ENCODE measurements around the gene NOTCH1. TPM values are rescaled to one million over a fixed set of nuclear protein-coding genes. Genes with fewer than 3 reads are reported as not detected.

The NOTCH1 gene
- total and polyA plus RNA-seq, 2 of the 4 experiments (the other 2 are of a cell fraction), result 1.8 to 6.0 TPM

GRCh38 chr9:136594492-136594891, 48.6 kb upstream of the NOTCH1 start:
- H3K4me2 ChIP-seq (ENCODE audit: low read depth, low read length), result no peak overlapping the region
- no peaks in the 10 kb centered on the region for H3K4me1 ChIP-seq (ENCODE audit: control insufficient read depth, insufficient read depth, low read length)
- ChIA-PET POLR2A (ENCODE audit: unreplicated experiment) (no interaction called here), CTCF (no interaction called here)
- no peak overlapping the region for H4K8ac ChIP-seq (ENCODE audit: low read depth in 2 of 2, low read length in 2 of 2)
- H3K36me3 ChIP-seq (ENCODE audit: control insufficient read depth, insufficient read depth, low read length), result no peaks in the 10 kb centered on the region
- H2BK5ac ChIP-seq (ENCODE audit: low read depth, low read length, poor library complexity, severe bottlenecking), result no peak overlapping the region
- no peaks in the 10 kb centered on the region for H4K20me1 ChIP-seq (ENCODE audit: insufficient read depth, low read length)
- in situ Hi-C loops (cut with MboI; ENCODE audit: low sequenced_read_pairs), result no loop called here
- dilution Hi-C loops (cut with HindIII; ENCODE audit: low sequenced_read_pairs, unreplicated experiment), result no loop called here
- H3K9ac ChIP-seq (ENCODE audit: low read depth, low read length), result no peak overlapping the region
- no peak overlapping the region for H3K23ac ChIP-seq (ENCODE audit: low read depth, low read length)
- H2BK15ac ChIP-seq (ENCODE audit: low read depth, low read length), result no peak overlapping the region
- no peaks in the 10 kb centered on the region for H3K9me1 ChIP-seq (ENCODE audit: insufficient read depth, low read length)
- no peak overlapping the region for H2AFZ ChIP-seq (replicated peaks; ENCODE audit: low read length, poor library complexity)
- WGBS, 2 experiments (ENCODE audit: extremely low coverage in 2 of 2, insufficient read length in 1 of 2), result 74% methylated on average over 12 of the region's 14 CpGs; no CpG with 5 or more reads in 1 of the 2 experiments
- DNase-seq (no peak), ATAC-seq (ENCODE audit: low read depth) (no peak)
- no peak overlapping the region for H3K14ac ChIP-seq (replicated peaks; ENCODE audit: low read depth, low read length)
- BruUV-seq (replicated peaks), result no TSS peak
- no peak overlapping the region for H2BK20ac ChIP-seq (ENCODE audit: low read depth, low read length)
- no peak overlapping the region for H4K5ac ChIP-seq (ENCODE audit: low read depth, low read length)
- H3K79me1 ChIP-seq (ENCODE audit: low read depth in 1 of 2, low read length in 2 of 2), result no peaks in the 10 kb centered on the region
- no peak overlapping the region for H2AK9ac ChIP-seq (replicated peaks; ENCODE audit: low read depth, low read length, poor library complexity)
- H4K91ac ChIP-seq (ENCODE audit: insufficient read depth, low read depth, low read length), result no peak overlapping the region
- no peak overlapping the region for H3K18ac ChIP-seq (ENCODE audit: low read depth, low read length)
- H3K9me3 ChIP-seq (ENCODE audit: control insufficient read depth, insufficient read depth, low read length), result 0 out of 2 replicates have a peak, but pooled peaks cover 2% of the 10 kb centered on the region
- H3K4ac ChIP-seq (ENCODE audit: low read depth, low read length), result no peak overlapping the region
- peaks cover 13% of the 10 kb centered on the region for H3K27me3 ChIP-seq (ENCODE audit: control insufficient read depth, insufficient read depth, low read length)
- H3K56ac ChIP-seq (ENCODE audit: extremely low read depth, insufficient read depth, low read length), result no peak overlapping the region
- H2BK120ac ChIP-seq (ENCODE audit: low read depth, low read length), result no peak overlapping the region
- intact Hi-C loops (cut with micrococcal nuclease), result no loop called here
- H2AK5ac ChIP-seq (ENCODE audit: low read depth, low read length), result no peak overlapping the region
- TF ChIP-seq USF2 (IDR thresholded peaks at IDR 0.05; ENCODE audit: low read depth, low read length) (no peak), MXI1 (IDR thresholded peaks at IDR 0.05; ENCODE audit: borderline replicate concordance, low read depth, low read length) (no peak), CHD1 (IDR thresholded peaks at IDR 0.05; ENCODE audit: low read depth, low read length) (no peak), RCOR1 (IDR thresholded peaks at IDR 0.05; ENCODE audit: insufficient replicate concordance, low read length) (no peak), SMC3 (IDR thresholded peaks at IDR 0.05; ENCODE audit: low read depth, low read length) (no peak), FOS (IDR thresholded peaks at IDR 0.05; ENCODE audit: low read depth, low read length) (no peak), POLR2A (IDR thresholded peaks at IDR 0.05; ENCODE audit: low read depth, low read length) (no peak), BHLHE40 (IDR thresholded peaks at IDR 0.05; ENCODE audit: low read depth, low read length) (no peak), RAD21 (IDR thresholded peaks at IDR 0.05; ENCODE audit: low read length) (no peak), CEBPB (IDR thresholded peaks at IDR 0.05; ENCODE audit: low read depth, low read length) (no peak), NFE2L2 (IDR thresholded peaks at IDR 0.05; ENCODE audit: low read depth, low read length) (no peak), MAFK (IDR thresholded peaks at IDR 0.05; ENCODE audit: low read depth, low read length) (no peak), CTCF (conservative IDR thresholded peaks at IDR 0.05; ENCODE audit: low read depth, low read length) (no peak), MAZ (IDR thresholded peaks at IDR 0.05; ENCODE audit: borderline replicate concordance, low read depth, low read length) (no peak), RFX5 (IDR thresholded peaks at IDR 0.05; ENCODE audit: low read depth, low read length) (no peak), ELK1 (IDR thresholded peaks at IDR 0.05; ENCODE audit: borderline replicate concordance, low read depth, low read length) (no peak)
- H3K27ac ChIP-seq (ENCODE audit: insufficient read depth, low read length), result no peak overlapping the region
- H3K4me3 ChIP-seq (ENCODE audit: insufficient read depth, low read depth, low read length), result no peak overlapping the region

Data from IMR-90 (cell line).